HG02981 (cell line): ENCODE results near the gene FIG4.
"Not testable (repeated sequence)": the region's sequence is repeated elsewhere in the genome, so short reads cannot be mapped to it uniquely, and the experiment has no call there.

ENCODE experiments used
- ATAC-seq: cut with Tn5 transposase; IDR thresholded peaks from one replicate; pipeline ENCODE4 v1.9.1; 2021; ENCODE audit warnings: mild to moderate bottlenecking, moderate library complexity; ENCODE audit not compliant: unreplicated experiment

The FIG4 gene

DNA sequence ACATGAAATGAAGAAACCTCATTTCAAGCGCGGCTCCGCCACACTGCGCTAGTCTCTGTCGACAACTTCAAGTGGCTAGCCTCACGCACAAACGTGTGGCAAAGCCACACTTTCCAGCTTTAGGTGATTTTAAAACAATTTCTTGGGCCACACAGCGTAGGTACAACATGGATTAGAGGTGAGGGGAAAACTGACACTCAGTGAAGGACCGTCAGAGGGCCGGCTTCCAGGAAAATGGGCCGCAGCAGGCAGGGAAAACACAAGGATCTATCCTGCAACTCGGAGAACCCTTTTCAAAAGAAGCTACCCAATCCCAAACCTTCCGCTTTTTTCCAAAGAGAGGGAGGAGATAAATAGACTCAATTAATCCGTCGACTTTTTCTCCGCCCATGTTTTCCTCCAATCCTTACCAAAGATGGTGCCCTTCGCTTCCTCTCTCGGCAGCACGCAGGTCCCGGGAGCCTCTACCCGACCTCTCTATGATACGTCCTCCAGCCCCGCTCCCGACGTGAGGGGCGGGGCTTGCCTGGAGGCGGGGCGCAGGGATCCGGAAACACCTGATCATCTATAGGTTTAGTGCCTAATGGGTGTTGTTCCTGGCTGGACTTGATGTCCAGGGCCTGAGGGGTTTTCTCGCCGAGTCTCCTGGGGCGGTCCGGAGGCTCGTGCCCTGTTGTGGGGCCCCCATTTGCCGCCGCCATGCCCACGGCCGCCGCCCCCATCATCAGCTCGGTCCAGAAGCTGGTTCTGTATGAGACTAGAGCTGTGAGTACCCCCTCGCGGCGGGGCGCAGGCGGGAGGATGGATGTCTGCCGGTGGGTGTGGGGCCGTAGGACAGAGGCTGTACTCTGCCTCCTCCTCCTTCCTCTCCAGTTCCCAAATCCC, at the start of gene FIG4, which contains the start of gene AK9:
FIG4 (plus strand) TSS at position 560 of the 885 bp plus-strand sequence; CDS start at position 700, 140 bp downstream.
AK9 (minus strand) TSS at position 466 of the 885 bp plus-strand sequence. CDS start 15,457 bp downstream, outside the sequence.
- ATAC-seq = peak; percentile 94

DNA sequence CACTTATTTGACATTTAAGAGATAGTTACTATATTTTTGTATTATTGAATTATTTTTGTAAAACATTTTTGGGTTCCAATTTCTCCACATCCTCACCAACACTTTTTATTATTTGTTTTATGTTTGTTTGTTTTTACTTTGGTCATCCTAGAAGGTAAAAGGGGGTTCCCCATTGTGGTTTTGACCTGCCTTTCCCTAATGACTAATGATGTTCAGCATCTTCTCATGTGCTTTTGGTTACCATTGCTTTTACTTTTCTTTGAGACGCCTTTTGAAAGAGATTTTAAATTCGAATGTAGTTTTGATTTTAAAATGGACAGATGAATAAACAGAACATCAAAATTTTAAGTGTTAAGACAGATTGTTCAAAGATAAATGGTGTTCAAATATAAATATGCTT, 47.0 kb upstream of the FIG4 start:
- ATAC-seq = no peak

DNA sequence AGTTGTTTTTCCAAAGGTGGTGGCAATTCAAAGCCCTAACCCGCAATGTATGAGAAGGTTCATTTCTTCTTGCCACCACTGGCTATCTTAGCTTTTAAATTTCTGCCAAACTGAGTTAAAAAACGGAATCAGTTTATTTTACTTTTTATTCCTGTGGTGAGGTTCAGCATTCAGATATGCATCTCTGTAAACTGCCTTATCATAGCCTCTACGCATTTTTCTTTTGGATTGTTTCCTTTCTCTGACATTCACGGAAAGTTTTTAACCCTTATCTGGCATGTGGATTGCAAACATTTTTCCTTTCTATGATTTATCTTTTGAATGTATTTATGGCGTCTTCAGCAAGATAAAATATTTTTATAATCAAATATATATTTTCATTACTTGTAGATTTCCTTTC, 37.8 kb upstream of the FIG4 start:
- no peak for ATAC-seq

DNA sequence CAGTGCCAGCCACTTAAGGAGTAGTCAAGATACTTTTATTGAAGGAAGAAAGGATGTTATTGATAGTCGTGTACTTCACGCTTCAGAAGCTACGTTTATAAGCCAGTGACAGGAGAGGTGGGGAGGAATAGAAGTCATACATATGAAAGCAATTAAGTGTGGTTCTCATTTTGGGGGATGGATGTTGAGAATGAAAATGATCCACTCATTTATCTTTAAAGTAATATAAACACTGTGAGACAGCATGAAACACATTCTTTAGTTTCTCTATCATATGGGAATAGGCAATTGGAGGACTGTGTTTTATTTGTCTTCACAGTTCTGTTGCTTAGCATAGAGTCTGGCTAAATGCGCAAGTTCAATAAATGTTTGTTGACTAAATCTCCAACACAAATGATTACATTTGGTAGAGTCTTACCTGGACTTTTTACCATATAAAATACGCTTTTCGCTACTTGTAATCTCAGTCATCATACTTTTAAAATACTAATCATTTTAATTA, 35.3 kb upstream of the FIG4 start:
- ATAC-seq = no peak

DNA sequence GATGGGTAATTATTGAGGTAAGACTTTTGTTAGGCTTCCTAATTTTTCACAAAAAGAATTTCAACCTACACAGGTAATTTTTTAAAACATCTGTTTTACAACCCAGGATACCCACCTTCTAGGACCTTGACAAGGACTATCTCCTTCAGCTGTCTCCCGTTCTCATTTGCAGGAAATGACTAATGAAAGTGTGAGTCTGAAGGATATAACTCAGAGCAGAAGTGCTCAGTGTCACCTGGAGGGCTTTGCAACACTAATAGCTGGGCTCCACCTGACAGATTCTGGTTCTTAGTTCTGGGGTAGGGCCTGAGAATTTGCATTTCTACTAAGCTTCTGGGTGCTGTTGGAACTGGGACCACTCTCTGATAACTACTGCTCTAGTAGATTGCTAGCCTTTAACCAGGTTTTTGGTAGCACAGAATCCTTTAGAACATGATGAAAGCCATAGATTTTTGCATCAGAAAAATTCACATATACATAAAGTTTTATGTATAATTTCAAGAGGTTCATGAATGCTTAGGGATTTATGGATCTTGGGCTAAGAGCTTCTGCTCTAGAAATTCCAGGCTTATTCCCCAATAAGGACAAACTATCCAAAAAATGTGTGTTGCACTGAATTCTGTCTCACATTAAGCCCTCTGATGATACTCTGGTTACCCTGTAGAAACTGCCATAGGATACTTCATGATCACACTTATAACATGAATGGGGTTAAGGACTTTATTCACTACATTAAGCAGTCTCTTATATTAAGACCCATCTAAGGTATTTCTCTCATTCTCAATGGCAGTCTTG, 30.4 kb upstream of the FIG4 start:
- no peak for ATAC-seq

DNA sequence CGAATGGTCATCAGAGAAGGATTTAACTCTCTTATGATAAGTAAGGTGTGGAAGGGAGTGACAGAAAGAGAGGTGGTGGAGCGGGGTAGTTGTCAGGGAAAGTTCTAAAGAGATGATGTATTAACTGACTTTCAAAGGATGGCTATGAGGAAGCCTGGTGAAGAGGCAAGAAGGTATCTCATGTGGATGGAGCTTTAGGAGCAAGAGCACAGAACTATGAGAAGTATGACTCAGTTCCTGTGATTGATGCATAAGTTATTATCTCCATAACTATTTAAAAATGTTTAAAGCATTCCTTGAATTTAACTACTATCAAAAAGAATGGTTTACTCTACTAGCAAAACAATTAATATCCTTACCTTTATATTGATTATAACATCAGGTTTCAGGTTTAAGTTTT, 28.9 kb upstream of the FIG4 start:
- ATAC-seq = no peak

DNA sequence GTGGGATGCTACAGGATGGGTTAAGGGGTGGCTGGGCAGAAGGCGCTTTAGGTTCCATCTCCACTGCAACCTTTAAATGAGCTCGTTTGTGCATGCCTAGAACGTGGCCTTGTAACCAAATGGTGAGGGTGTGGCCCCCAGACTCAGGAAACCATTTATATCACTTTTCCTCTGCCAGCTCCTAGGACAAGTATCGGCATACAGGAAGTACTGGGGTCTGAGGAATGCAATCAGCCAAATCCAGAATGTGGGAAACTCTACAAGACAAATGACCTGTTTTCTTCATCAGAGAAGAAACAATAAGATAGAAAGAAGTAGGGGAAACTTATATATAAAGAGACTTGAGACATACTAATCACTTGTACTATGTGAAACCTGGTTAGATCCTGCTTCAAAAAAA, 21.3 kb upstream of the FIG4 start:
- ATAC-seq = no peak

DNA sequence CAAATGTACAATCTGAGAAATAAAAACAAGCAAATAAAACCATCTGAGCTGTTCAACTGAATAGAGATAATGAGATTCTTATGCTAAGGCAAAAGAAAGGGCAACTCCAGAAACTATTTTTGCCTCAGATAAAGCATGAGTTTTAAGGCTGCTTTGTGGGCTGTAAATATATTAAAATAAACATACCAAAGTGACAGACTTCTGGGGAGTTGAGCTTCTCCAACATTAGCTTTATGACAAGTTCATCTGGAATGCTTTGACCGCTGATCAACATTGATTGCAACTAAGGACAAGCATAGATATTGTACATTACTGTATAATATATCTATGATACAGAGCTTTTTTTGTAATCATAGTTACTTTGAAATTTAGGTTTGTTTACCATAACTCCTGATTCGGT, 19.4 kb upstream of the FIG4 start:
- ATAC-seq = no peak

DNA sequence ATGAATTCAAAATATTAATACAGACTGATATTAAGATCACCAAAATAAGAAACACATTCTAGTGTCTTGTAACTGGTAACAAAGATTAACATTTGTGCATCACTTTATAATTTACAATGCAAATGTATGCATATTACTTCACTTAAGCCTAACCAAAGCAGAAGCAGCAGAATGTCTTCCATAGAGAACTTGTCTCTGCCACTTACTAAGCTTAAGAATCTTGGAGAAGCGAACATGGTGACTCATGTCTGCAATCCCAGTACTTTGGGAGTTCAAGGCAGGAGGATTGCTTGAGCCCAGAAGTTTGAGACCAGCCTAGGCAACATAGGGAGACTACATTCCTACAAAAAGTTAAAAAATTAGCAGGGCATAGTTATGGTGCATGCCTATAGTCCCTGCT, 18.9 kb upstream of the FIG4 start:
- no peak for ATAC-seq

DNA sequence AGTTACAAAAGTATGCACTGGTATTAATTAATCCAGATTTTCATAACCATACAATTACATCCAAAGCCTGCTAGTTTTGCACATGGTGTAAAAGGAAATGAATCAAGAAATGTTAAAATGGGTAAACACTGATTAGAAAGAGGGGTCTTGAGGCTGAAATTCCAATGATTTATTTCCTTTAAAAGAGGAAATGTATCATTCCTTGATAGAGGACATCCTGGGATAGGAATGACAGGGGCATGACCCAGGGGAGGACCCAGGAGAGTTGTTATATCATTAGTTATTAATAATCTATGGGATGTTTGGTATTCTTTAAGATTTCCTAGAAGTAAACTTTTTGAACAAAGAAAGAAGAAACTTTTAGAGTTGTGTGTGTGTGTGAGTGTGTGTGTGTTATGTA, 18.3 kb upstream of the FIG4 start:
- ATAC-seq = no peak

DNA sequence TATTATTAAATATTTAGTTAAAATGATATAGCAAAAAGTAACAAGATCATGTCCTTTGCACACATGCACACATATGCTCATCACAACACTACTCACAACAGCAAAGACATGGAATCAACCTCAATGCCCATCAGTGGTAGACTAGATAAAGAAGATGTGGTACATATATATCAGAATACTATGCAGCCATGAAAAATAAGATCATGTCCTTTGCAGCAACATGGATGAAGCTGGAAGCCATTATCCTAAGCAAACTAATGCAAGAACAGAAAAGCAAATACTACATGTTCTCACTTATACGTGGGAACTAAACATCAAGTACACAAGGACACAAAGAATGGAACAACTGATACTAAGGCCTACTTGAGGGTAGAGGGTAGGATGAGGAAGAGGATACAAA, 14.4 kb upstream of the FIG4 start:
- ATAC-seq = no peak

DNA sequence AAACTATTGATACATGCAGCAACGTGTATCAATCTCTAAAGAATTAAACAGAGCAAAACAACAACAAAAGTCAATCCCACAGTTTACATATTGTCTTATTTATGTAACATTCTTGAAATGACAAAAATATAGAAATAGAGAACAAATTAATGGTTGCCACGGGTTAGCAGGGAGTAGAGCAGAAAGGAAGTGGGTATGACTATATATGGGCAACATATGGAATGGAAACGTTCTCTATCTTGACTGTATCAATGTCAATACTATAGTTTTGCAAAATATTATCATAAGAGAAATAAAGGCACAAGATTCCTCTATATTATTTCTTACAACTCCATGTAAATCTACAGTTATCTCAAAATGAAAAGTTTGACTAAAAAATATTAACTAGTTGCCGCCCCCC, 12.9 kb upstream of the FIG4 start:
- no peak for ATAC-seq

DNA sequence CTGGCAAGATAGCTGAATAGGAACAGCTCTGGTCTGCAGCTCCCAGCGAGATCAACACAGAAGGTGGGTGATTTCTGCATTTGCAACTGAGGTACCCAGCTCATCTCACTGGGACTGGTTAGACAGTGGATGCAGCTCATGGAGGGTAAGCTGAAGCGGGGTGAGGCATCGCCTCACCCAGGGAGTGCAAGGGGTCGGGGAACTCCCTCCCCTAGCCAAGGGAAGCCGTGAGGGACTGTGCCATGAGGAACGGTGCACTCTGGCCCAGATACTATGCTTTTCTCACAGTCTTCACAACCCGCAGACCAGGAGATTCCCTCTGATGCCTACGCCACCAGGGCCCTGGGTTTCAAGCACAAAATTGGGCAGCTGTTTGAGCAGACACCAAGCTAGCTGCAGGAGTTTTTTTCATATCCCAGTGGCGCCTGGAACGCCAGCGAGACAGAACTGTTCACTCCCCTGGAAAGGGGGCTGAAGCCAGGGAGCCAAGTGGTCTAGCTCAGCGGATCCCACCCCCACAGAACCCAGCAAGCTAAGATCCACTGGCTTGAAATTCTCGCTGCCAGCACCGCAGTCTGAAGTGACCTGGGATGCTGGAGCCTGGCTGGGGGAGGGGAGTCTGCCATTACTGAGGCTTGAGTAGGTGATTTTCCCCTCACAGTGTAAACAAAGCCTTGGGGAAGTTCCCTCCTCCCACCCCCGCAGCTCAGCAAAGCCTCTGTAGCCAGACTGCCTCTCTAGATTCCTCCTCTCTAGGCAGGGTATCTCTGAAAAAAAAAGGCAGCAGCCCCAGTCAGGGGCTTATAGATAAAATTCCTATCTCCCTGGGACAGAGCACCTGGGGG, 12.2 kb upstream of the FIG4 start:
- not testable (repeated sequence) for ATAC-seq

DNA sequence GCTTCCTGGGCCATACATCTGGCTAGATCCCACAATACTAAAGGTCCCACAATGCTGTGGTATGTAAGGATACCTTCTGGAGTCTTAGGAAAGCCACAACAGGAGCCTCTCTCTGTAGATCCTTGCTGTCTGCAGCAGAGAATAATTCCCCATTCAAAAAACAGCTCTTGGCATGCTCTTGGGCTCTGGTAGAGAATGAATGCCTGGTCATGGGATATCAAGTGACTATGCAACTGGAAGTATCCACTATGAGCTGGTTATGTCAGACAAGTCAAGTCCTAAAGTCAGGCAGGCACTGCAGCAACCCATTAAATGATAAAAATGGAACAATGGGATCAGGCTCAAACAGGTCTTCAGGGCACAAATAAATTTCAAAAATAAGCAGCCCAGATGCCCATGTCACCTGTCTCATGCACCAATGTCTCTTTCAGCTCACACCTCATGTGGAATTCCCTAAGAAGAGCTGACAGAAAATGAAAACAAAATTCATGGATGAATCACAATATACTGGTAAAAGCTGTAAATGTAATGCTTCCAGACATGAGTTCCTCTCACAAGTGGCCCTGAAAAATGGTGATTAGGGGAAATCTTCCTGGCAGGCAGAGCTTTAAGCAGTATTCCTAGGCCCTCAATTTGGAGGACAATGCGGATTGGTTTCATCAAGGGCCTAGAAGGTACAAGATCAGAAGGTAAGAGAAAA, 4.4 kb upstream of the FIG4 start:
- ATAC-seq = no peak

DNA sequence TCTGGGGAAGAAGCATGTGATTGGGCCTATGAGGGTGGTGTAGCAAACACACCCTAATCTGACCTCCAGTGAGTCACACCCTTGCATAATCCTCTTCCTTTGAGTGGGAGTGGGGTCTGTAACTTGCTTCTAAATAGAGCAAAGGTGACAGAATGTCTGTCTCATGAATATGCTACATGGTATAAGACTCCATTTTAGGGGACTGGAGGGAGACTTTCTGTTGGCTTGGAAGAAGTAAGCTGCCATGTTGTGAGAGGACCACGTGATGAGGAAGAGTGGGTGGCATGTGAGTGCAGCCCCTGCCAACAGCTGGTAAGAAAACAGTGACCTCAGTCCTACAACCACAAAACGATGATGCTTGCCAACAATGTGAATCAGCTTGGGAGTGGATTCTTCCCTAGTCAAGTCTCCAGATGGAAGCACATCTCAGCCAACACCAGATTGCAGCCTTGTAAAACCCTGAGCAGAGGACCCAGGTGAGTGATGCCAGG, 3.8 kb upstream of the FIG4 start:
- no peak for ATAC-seq

DNA sequence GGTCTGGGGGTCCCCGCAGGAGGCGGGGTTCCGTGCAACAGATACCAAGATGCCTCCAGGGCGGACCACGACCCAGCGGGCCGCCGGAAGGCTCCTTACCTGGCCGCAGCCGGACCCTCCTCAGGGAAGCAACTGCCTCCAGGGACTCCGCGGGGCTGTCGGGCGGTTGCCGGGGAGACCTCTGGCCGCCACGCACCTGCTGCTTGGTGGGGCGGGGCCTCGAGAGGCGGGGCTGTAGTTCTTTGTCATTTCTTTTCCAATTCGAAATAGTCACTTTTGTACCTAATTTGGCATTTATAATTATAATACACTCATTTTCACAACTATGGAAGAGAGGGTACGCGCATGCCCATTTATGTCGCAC, 741 bp upstream of the FIG4 start:
- ATAC-seq = peak; percentile 53

DNA sequence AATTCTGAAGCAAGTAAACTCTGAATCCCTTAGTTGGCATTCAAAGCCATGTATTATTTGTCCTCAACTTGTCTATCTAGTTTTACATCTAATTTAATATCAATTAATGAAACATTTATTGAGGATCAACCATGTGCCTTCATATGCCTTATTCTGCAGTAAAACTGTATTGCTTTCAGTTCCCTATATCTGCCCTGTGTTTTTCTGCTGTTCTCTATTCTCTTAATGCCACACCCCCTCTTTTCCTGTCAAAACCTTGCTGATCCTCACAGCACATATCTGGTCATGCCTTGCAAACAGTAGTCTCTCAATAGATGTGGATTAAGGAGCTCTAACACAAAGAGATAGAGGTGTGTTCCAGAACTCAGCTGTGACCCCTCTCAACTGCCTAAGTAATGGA, 2.0 kb downstream of the FIG4 start:
- ATAC-seq = no peak

DNA sequence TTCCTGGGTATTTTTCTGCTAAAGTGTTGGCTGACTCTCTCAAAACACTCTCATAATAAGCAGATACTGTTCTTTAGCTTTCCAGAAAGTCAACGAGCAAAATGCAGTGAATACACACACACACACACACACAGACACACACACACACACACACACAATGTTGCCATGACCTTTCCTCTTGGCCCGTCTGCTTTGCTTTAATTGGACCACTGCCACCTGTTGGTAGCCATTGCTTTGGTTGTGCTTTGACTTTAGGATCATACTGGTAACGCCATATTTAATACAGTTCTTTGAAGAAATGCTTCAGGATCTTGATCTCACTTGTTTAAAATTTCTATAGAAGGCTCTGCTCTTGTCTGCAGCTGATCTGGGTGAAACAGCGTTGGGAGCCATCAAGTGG, 4.4 kb downstream of the FIG4 start:
- no peak for ATAC-seq

DNA sequence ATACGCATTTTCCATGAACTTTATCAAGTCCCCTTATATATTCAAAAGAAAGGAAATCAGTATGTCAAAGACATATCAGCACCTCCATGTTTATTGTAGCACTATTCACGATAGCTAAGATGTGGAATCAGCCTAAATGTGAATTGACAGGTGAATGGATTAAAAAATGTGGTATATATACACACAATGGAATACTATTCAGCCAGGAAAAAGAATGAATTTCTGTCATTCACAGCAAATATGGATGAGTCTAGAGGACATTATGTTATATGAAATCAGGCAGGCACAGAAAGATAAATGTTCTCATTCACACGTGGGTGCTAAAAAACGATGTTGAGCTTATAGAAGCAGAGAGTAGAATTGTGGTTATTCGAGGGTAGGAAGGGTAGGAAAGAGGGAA, 5.3 kb downstream of the FIG4 start:
- no peak for ATAC-seq

DNA sequence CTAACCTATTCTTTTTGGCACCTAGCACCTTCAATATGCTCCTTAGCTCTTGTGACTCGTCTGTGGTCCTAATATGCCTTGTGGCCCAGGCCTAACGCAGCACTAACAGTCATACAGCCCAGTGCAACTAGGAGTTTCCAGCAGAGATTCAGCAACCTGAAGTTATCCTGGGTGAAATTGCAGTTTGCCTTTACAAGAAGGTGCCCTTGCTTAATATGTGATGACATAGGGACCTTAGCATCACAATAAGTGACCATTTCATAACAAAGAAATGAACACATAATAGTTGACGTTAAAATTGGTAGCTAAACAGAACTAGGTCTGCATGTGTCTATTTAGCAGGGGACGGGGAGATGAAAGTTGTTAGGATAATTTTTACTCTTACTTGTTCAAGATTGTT, 10.1 kb downstream of the FIG4 start:
- ATAC-seq = no peak
